ENCODE results near the gene FAM25C.
"Not testable (repeated sequence)": the region's sequence is repeated elsewhere in the genome, so short reads cannot be mapped to it uniquely, and the experiment has no call there.

DNA sequence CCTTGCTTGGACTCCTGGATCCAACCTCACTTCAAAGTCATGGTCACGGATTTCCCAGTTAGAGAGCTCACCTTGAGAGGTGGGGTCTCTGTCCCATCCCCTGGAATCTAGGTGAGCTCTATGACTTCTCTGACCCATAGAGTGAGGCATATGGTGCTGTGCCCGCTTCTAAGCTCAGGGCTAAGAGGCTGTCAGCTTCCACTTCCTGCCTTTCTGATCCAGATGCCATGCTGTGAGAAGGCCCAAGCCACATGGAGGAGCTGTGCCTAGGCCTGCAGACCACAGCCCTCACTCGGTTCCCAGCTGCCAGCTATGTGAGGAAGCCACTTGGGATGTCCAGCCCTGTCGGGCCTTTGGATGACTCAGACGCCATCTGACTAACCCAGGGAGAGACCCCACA is 39.9 kb downstream of the FAM25C start:
- TF ChIP-seq POLR2AphosphoS5 (IDR thresholded peaks at IDR 0.05); SMC3 (conservative IDR thresholded peaks at IDR 0.05; ENCODE audit: poor library complexity): not testable (repeated sequence)
- TF ChIP-seq, protein P1, sequence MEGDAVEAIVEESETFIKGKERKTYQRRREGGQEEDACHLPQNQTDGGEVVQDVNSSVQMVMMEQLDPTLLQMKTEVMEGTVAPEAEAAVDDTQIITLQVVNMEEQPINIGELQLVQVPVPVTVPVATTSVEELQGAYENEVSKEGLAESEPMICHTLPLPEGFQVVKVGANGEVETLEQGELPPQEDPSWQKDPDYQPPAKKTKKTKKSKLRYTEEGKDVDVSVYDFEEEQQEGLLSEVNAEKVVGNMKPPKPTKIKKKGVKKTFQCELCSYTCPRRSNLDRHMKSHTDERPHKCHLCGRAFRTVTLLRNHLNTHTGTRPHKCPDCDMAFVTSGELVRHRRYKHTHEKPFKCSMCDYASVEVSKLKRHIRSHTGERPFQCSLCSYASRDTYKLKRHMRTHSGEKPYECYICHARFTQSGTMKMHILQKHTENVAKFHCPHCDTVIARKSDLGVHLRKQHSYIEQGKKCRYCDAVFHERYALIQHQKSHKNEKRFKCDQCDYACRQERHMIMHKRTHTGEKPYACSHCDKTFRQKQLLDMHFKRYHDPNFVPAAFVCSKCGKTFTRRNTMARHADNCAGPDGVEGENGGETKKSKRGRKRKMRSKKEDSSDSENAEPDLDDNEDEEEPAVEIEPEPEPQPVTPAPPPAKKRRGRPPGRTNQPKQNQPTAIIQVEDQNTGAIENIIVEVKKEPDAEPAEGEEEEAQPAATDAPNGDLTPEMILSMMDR (IDR thresholded peaks at IDR 0.05; ENCODE audit: poor library complexity, severe bottlenecking), result not testable (repeated sequence)

All from neural cell (in vitro differentiated cells).